ENCODE measurements around the gene CDH13.

The CDH13 gene

DNA sequence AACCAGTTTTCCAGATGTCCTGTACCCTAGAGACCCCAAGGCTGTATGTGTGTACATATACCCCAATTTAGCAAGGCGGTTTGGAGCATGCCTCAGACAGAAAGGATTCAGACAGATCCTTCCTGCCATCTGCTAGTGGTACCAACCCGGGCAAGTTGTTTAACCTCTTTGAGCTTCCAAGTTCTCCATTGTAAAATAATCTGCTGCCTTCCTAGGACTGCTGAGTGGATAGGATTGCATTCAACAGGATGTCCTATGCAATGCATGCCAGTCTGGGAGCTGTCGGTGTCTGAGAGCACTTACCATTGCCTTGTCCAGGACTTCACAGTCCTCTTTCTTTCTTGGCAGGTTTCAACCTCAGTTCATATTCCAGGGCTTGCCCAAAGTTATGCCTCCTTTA is 1.9 kb downstream of the CDH13 start:
- DNase-seq: no peak

GRCh38 chr16:82629441-82630027 is 2.8 kb downstream of the CDH13 start:
- DNase-seq: no peak

GRCh38 chr16:82630219-82630618 is 3.5 kb downstream of the CDH13 start:
- DNase-seq: no peak

GRCh38 chr16:82630688-82631087 is 3.9 kb downstream of the CDH13 start:
- no peak for DNase-seq

- DNase-seq: no peak
These were observed 5.2 kb downstream of the CDH13 start for GRCh38 chr16:82631701-82632685.

- no peak for DNase-seq
These were observed 7.3 kb downstream of the CDH13 start for GRCh38 chr16:82633964-82634600.

DNA sequence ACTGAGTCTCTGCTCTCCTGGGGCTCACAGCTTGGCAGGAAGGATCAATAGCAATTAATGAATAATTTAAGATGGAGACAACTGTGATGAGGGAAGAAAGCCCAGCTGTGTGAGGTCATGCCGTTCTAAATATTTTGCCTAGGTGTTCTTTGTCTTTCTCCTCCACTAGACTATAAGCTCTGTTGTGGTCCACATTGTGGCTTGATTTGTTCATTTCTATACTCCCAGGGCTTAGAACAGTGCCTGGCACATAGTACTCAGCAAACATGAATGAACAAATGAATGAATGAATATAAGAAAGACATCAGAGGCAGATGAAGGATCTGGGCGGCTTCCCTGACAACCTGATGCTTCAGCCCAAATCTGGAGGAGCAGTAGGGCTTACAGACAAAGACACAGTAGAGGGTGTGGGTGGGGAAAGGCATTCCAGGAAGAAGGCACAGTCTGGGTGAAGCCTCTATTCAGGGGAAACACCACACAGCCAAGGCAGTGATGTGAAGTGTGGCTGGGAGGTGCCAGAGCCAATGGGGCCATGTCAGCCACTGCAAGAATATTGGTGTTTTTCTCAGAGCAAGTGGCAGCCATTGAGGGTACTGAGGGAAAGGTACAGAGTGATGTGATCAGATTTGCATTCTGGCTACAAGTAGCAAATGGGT is 8.3 kb downstream of the CDH13 start:
- DNase-seq: no peak

DNA sequence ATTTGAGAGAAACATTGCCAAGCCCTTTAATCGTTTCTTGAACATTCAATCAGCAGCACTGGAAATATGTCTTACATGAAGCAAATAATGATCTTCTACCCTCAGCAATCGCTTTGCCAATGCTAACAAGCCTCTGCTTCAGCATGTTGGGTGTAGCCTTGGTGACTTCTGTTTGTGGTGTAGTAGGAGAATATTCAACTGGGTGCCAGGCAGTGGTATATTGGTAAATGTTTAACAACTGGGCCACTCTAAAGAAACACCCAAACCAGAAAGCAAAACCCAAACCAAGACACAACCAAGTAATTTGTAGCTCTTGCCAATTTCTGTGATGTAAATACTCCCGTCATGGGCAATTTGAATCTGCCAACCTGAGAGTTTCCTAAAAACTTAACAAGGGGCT is 9.7 kb downstream of the CDH13 start:
- no peak for DNase-seq

GRCh38 chr16:82636958-82637357 is 10.2 kb downstream of the CDH13 start:
- no peak for DNase-seq

DNA sequence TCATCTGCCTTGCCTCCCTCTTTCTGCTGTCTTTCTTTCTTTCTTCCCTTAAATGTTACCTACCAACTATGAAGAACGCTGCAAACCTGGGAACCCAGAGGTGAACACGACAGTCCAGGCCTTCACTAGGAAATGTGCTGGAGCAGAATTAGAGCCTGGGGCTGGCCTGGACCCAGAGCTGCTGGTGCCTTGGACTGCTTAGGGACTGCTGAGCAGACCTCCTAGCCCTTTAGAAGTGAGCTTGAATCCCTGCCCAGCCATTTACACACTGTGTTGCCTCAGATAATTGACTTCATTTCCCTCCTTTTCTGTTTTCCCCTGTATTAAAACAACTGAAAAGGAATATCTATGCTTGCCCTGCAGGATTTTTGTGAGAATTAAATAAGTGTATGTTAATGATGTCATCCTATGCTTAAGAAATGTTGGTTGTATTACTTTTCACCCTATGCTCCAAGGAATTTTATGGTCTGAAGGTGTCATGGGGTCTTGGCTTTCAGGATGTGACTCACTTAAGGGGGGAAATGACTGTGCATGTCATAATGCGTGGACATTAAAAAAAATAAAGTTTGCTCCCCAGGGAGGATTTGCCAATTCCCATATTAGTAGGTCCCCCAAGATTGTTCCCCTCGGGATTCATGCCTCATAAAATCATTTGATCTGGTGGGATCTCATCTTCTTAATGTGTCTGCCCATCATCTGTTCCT is 11.5 kb downstream of the CDH13 start:
- no peak for DNase-seq

DNA sequence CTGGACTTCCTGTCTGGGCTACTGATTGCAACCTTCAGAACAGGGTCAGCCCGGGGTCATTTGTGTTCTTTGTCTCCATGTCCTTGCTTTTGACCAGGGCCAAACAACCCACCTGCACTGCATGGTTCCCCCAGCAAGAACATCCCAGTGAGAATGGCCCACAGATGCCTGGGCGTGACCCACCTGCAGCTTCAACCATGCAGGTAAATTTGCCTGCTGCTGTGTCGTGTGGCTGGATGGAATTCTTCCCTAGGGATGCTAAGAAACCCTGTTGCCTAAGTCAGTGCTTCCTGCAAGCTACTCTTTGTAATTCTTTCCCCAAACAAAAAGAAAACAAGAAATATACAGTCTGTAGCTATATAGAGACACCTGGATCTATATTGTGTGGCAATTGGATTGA is 12.5 kb downstream of the CDH13 start:
- DNase-seq: no peak

DNA sequence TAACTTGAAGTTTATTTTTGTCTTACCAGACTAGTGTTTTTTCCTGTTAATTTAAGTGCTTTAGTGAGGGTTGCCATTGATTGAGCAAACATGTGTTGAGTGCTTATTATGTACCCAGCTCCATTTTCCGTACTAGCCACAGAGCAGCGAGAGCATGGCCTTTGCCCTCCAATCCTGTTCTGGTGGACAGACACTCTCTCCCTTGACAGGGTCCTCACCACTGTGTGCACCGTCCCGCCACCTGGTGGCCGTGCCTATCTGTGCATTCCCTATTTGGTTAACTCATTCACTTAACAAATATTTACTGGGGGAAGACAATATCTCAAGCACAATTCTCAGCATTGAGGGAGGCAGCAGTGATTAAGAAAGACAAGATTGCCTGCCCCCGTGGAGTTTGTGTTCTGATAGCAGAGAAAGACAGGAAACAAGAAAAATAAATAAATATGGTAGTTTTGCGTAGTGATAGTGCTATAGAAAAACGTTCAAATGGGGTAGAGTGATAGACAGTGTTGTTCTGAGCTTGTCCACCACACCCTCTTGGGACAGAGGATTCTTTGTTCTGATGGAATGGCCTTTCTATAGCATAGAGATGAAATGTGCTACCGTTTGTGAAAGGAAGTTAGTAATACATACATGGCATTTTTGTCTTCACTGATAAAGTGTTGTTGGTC is 13.0 kb downstream of the CDH13 start:
- peak; percentile 32 for DNase-seq

DNA sequence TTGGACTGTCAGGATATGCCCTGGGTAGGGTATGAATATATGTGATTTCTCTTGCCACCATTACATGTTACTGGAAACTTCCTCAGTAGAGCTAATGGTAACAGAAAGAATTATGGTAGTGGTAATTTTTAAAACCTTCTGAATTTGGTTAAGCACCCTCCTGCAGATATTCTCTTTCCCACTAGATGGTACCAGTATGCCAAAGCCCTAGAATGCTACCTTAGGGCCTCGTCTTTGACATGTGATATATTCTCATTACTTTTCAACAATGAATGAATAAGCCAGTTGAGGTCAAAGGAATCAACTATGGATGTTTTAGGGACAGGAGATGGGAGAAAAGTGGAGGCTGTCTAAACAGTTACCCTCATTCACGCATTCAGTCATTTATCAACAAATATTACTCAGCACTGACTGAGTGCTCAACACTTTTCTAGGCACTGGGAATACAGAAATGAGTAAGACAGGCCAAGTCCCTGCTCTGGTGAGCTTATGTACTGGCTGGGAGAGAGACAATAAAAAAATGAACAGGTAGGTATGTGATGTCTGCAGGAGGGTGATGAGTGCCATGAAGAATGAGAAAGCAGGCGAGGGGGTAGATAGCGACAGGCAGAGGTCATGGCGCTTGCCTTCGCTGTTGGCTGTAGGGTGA is 14.7 kb downstream of the CDH13 start:
- DNase-seq: no peak

GRCh38 chr16:82643136-82643535 is 16.4 kb downstream of the CDH13 start:
- no peak for DNase-seq

DNA sequence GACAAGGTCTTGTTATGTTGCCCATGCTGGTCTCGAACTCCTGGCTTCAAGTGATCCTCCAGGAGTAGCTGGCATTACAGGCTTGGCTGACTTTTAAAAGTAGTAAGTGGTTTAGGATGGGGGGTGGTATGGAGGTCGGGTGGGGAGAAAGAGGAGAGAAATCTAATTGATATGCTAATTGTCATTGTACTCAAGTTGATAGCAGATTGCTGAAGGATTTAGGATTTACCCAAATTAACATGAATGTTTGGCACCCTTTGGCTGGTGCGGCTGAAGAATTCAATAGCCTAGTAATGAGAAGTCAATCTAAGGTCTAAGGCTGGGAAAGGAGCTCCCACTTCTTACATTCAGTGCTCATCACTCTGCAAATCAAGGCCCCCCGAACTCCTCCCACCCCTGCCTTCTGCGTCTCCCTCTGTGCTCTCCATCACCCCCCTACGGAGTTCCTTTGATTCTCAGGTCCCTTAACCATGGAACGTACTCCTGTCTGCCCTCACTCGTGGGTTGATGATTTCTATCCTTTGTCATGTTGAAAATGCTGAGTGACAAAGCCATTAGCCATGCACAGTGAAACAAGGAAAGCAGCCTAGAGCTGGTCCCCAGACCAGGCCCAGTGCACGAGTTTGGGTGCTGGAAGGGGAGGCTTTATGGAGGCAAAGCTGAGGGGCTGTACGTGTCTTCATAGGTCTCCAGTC is 17.3 kb downstream of the CDH13 start:
- no peak for DNase-seq

GRCh38 chr16:82646504-82646903 is 19.7 kb downstream of the CDH13 start:
- DNase-seq: no peak

DNA sequence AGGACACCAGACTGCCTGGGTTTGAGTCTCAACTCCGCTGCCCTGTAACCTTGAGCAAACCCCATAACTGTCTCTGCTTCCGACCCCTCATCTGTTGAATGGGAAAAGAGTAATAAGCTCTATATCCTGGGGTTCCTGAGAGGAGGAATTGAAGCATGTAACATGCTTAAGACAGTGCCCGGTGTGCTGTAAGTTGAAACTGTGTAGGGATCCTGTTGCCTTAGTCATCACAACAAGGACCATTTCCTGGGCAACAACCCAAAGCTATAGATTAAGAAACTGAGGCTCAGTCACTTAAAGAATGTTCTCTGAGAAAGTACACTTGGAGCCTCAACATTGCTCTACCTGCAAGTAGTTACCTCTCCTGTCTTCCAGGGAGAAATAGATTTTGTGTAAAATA is 23.0 kb downstream of the CDH13 start:
- no peak for DNase-seq

- no peak for DNase-seq
These were observed 24.0 kb downstream of the CDH13 start for GRCh38 chr16:82650804-82651203.

GRCh38 chr16:82651921-82652601 is 25.3 kb downstream of the CDH13 start:
- no peak for DNase-seq

GRCh38 chr16:82652826-82653225 is 26.1 kb downstream of the CDH13 start:
- no peak for DNase-seq

Measured in NCI-H774 (cell line).